ENCODE results near the gene OCA2. TPM values are rescaled to one million over a fixed set of nuclear protein-coding genes. Genes with fewer than 3 reads are reported as not detected.

OCA2 gene
- total and polyA plus RNA-seq, 12 donors = 0.13 to 0.44 (median 0.23) TPM; not detected in 7

- no peaks in the 10 kb centered on the region for H3K27me3 ChIP-seq
- TF ChIP-seq CTCF (IDR thresholded peaks at IDR 0.05) = no peak
- TF ChIP-seq POLR2A (IDR thresholded peaks at IDR 0.05) = no peak
- no peak overlapping the region for H3K27ac ChIP-seq
- no peak overlapping the region for H3K4me3 ChIP-seq
- peaks cover 0 to 28% of the 10 kb centered on the region in 2 donors for H3K36me3 ChIP-seq (replicated peaks in 1 of 2)
- no peak for DNase-seq
- intact Hi-C loops (cut with DNase I) = no loop called here
- peaks cover 10 to 18% of the 10 kb centered on the region in 2 donors for H3K4me1 ChIP-seq (replicated peaks in 1 of 2)
- no peaks in the 10 kb centered on the region for H3K9me3 ChIP-seq (replicated peaks in 1 of 3)
- WGBS, 4 donors = 93 to 98% (median 97%) methylated on average over 5 to 7 of the region's 7 CpGs
Observed at GRCh38 chr15:28130651-28131050, 31.5 kb upstream of the OCA2 start.

- 86 to 96% (median 95%) methylated on average over 2 to 9 of the region's 9 CpGs for WGBS, 4 donors
- H3K4me1 ChIP-seq (replicated peaks in 1 of 2) = peaks cover 10 to 18% of the 10 kb centered on the region in 2 donors
- no peaks in the 10 kb centered on the region for H3K27me3 ChIP-seq
- DNase-seq = no peak
- intact Hi-C loops (cut with DNase I) = no loop called here
- peaks cover 0 to 34% of the 10 kb centered on the region in 2 donors for H3K36me3 ChIP-seq (replicated peaks in 1 of 2)
- no peak for TF ChIP-seq CTCF (IDR thresholded peaks at IDR 0.05)
- TF ChIP-seq POLR2A (IDR thresholded peaks at IDR 0.05) = no peak
- H3K27ac ChIP-seq = no peak overlapping the region
- no peaks in the 10 kb centered on the region for H3K9me3 ChIP-seq (replicated peaks in 1 of 3)
- no peak overlapping the region for H3K4me3 ChIP-seq
Observed at GRCh38 chr15:28129231-28129848, 30.2 kb upstream of the OCA2 start.

- H3K27ac ChIP-seq = no peak overlapping the region
- H3K36me3 ChIP-seq (replicated peaks in 1 of 2) = peaks cover 0 to 43% of the 10 kb centered on the region in 2 donors
- peaks cover 2 to 9% of the 10 kb centered on the region in 2 donors for H3K4me1 ChIP-seq (replicated peaks in 1 of 2)
- no peak for TF ChIP-seq CTCF (IDR thresholded peaks at IDR 0.05)
- TF ChIP-seq POLR2A (IDR thresholded peaks at IDR 0.05) = no peak
- intact Hi-C loops (cut with DNase I) = no loop called here
- no peaks in the 10 kb centered on the region for H3K9me3 ChIP-seq (replicated peaks in 1 of 3)
- no peaks in the 10 kb centered on the region for H3K27me3 ChIP-seq
- no peak overlapping the region for H3K4me3 ChIP-seq
- DNase-seq = peak in 5 of 7 donors; percentile 25 to 47 (median 41)
- 83 to 89% (median 85%) methylated on average over 11 of the region's 11 CpGs for WGBS, 4 donors
Observed at GRCh38 chr15:28128031-28128430, 28.9 kb upstream of the OCA2 start.

- no peak for DNase-seq
- Histone ChIP-seq H3K36me3 (replicated peaks in 1 of 2) (peaks cover 0 to 50% of the 10 kb centered on the region in 2 donors), H3K27me3 (no peaks in the 10 kb centered on the region), H3K27ac (no peak overlapping the region), H3K4me3 (no peak overlapping the region), H3K9me3 (replicated peaks in 1 of 3) (no peaks in the 10 kb centered on the region), H3K4me1 (replicated peaks in 1 of 2) (peaks cover 0 to 3% of the 10 kb centered on the region in 2 donors)
- intact Hi-C loops (cut with DNase I) = no loop called here
- 81 to 84% (median 83%) methylated on average over 10 to 11 of the region's 11 CpGs for WGBS, 4 donors
- no peak for TF ChIP-seq CTCF (IDR thresholded peaks at IDR 0.05)
- no peak for TF ChIP-seq POLR2A (IDR thresholded peaks at IDR 0.05)
Observed at GRCh38 chr15:28127036-28127435, 27.9 kb upstream of the OCA2 start.
